ENCODE data around the gene UBE2K.
A peak's percentile ranks its signal among the peaks of the same experiment; 100 is the strongest.
"Not testable (repeated sequence)": the region's sequence is repeated elsewhere in the genome, so short reads cannot be mapped to it uniquely, and the experiment has no call there.

The UBE2K gene

DNA sequence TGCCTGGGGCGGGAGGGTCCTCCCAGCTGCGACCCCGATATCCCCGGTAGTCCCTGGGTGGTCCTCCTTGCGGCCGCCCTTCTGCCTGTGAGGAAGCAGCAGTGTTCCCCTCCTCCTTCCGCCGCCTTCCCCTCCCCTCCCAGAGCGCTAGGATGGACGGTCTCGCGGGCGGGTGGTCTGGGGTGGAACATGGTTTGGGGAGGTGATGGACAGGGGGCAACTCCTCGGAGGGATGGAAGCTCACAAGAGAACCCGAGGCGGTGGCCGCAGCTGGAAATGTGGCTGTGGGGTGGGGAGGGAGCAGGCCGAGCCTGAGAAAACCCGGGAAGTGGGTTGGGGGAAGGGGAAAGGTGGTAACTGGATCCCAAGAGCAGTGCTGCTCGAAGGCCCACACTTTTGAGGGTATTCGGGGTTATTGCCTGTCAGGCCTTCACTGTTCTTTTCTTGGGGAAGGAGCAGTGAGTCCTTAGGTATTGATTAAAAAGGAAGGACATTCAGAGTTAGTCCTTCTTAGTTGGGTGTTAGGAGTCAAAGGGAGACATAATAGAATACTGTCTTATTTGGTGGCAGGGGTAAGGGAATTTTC, 581 bp downstream of the UBE2K start:
- DNase-seq, result peak; percentile 80

DNA sequence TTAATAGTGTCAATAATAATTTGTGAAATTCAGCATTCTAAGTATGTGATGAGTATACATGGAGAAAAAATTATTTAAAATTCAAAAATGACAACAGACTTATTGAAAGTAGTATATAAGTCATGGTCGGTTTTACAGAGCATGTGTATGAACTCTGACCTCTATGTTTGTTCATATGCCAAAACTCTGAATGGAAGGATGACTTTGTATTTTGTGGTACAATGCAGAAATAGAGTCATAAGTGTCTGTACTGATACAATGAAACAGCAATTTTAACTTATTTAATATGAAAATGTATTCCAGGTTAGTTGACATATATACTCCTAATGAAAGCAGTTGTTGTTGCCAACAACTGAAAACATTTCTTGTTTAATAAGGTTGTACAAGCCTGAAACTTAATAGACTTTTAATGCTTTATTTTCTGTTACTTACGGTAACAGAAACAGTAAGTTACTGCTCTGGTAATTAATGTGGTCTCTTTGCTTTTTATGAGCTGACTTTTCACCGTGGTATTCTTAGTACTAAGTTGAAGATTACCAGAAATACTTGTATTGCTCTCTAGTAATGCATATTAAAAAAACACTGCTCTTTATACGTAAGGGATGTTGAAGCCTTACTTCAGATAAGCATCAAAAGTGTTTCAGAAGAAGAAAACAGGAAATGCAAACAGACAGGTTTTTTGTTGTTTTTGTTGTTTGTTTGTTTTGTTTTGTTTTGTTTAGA, 1.9 kb downstream of the UBE2K start:
- no peak for DNase-seq

DNA sequence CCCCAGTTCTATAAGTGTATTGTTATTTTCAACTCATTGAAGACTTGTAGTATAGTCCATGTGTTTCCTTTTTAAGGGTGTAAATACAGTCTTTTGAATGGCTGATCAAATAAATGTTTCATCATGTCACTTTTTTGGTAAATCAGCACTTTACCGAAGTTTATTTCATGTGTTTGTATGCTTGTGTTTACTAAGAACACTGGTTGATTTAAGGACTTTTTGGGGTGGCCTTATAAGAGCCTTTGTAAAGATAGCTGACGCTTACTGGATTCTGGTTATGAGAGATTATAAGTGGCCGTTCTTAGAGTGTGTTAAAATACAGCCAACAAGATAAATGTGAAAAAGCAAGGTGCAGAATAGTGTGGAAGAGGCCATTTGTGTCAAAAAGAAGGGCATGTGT, 2.6 kb downstream of the UBE2K start:
- no peak for DNase-seq

DNA sequence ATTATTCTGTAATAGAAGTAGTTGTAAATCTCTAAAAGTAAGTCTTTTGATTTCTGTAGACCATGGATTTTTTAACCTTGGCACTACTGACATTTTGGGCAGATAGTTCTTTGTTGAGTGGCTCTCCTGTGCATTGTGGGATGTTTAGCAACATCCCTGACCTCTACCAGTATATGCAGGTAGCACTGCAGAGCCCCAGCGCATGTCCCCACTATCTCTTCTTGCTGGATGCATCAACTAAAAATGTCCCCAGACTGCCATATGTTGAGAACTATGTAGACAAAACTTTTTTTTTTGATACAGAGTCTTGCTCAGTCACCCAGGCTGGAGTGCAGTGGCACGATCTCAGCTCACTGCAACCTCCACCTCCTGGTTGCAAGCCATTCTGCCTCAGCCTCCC, 4.8 kb downstream of the UBE2K start:
- no peak for DNase-seq

DNA sequence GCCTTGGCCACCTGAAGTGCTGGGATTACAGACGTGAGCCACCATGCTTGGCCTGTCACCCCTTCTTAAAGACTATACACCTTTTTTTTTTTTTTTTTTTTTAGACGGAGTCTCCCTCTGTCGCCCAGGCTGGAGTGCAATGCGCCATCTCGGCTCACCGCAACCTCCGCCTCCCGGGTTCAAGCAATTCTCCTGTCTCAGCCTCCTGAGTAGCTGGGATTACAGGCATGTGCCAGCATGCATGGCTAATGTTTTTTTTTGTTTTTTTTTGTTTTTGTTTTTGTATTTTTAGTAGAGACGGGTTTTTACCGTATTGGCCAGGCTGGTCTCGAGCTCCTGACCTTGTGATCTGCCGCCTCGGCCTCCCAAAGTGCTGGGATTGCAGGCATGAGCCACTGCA, 6.9 kb downstream of the UBE2K start:
- DNase-seq, result not testable (repeated sequence)

DNA sequence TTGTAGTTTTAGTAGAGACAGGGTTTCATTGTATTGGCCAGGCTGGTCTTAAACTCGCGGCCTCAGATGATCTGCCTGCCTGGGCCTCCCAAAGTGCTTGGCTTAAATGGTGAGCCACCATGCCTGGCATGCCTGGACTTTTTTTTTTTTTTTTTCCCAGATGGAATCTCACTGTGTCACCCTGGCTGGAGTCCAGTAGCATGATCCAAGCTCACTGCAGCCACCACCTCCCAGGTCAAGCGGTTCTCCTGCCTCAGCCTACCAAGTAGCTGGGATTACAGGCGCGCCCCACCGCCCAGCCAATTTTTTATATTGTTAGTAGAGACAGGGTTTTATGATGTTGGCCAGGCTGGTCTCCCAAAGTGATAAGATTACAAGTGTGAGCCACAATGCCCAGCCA, 8.4 kb downstream of the UBE2K start:
- DNase-seq, result no peak

DNA sequence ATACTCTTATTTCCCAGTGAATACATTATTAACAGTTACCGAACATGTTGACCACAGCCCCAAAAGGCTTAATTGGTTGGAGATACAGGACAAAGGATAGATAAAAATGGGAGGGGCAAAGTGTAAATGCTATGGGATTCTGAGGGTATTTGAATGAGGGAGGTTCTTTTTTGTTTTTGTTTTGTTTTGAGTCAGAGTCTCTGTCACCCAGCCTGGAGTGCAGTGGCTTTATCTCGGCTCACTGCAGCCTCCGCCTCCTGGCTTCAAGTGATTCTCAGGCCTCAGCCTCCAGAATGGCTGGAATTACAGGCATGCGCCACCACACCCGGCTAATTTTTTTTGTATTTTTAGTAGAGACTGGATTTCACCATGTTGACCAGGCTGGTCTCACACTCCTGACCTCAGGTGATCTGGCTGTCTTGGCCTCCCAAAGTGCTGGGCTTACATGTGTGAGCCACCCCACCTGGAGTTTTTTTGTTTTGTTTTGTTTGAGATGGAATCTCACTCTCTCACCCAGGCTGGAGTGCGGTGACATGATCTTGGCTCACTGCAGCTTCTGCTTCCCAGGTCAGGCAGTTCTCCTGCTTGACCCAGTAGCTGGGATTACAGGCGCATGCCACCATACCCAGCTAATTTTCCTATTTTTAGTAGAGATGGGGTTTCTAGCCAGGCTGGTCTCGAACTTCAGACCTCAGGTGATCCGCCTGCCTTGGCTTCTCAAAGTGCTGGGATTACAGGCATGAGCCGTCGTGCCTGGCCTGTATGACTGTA, 9.0 kb downstream of the UBE2K start:
- no peak for DNase-seq

DNA sequence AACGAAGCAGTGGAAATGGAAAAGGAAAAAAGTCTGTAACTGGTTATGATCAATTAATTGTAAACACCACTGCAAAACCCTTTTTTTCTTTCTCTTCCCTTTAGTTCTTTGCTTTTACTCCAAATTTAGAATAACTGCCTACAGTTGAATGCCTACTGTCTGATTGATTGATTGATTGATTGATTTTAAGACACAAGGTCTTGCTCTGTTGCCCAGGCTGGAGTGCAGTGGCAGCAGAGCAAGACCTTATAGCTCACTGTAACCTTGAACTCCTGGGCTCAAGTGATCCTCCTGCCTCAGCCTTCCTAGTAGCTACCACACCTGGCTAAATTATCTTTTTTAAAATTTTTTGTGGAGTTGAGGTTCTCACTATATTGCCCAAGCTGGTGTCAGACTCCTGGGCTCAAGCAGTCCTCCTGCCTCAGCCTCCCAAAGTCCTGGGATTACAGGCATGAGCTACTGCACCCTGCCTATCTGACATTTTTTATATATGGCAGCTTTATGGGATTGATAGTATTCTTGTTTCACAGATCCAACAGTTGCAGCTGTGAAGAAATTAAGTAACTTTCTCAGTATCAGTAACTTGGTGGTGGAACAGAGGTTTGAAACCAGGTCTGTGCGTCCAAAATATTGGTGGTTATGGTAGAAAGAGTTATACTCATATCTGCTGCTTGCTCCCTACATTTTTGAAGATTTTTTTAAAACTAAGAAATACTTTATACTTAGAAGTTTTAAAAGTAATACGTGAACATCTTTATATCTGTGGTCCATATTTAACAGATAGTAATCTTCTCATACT, 12.4 kb downstream of the UBE2K start:
- no peak for DNase-seq

DNA sequence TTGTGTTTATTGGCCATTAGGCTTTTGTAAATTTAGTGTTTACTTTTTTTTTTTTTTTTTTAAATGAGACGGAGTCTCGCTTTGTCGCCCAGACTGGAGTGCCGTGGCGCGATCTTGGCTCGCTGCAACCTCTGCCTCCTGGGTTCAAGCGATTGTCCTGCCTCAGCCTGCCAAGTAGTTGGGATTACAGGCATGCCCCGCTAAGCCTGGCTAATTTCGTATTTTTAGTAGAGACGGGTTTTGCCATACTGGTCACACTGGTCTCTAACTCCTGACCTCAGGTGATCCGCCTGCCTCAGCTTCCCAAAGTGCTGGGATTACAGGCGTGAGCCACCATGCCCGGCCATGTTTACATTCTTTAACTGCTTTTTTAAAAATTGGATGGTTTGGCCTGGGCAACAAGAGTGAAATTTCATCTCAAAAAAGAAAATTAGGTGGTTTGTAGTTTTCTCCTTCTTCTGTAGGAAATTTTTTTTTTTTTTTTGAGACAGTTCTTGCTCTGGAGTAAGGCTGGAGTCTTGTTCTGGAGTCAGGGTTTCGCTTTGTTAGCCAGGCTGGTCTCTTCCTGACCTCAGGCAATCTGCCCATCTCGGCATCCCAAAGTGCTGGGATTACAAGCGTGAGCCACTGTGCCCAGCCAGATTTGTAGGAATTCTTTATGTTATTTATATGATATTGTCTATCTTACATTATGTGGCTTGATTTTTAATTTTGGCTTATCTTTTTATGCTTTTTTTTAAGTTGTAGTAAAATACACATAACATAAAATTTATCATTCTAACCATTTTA, 15.1 kb downstream of the UBE2K start:
- DNase-seq, result no peak

DNA sequence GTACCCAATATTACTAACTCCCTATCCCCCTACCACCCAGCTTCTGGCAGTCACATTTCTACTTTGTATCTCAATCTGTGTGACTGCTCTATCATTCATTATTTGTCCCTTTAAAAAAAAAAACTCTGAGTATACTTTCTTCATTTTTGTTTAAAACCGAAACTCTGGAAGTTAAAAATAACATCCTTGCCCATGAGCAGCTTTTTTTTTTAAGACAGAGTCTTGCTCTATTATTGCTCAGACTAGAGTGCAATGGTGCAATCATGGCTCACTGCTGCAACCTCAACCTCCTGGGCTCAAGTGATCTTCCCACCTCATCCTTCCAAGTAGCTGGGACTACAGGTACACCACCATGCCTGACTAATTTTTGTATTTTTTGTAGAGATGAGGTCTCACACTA, 15.8 kb downstream of the UBE2K start:
- DNase-seq, result no peak

DNA sequence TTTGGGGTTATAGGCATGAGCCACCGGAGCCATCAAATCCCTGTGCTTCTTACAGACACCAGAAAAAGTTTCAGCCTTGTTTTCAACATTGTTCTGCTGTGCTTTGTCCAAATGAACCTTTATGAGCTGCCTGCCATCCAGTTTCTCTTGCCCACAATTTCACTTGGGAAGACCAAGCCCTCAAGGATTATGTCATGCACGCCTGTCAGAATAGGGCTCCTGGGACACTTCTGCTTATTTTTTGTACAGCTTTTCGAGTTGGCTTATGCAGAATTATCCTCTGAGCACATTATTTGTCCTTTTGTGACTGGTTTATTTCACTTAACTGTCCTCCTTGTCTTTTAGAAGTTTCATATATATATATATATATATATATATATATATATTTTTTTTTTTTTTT, 16.2 kb downstream of the UBE2K start:
- no peak for DNase-seq

DNA sequence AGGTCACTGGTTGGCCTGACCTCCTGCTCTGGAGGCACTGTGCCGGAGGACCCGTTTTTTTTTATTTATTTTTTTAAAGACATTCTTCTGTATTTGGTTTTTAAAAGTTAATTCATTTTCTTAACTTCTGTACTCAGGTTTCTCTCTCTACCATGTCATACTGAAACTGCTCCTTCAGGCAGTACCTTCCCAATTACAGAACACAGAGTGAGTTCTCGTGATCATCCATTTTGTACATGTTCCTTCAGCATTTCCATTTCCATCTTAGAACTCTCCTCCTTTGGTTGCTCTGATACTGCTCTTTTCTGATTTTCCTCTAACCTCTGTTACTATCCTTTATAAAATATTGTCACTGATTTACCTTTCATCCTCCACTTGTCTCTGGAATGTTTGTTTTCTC, 17.9 kb downstream of the UBE2K start:
- no peak for DNase-seq

DNA sequence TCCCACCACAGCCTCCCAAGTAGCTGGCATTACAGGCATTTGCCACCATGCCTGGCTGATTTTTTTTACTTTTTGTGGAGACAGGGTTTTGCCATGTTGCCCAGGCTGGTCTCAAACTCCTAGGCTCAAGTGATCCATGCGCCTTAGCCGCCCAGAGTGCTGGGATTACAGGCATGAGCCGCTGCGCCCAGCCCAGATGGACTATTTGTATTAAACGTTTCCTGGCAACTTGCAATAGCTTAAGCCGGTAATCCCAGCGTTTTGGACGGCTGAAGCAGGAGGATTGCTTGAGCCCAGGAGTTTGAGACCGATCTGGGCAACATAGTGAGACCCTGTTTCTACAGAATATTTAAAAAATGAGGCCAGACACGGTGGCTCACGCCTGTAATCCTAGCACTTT, 18.4 kb downstream of the UBE2K start:
- DNase-seq, result no peak

DNA sequence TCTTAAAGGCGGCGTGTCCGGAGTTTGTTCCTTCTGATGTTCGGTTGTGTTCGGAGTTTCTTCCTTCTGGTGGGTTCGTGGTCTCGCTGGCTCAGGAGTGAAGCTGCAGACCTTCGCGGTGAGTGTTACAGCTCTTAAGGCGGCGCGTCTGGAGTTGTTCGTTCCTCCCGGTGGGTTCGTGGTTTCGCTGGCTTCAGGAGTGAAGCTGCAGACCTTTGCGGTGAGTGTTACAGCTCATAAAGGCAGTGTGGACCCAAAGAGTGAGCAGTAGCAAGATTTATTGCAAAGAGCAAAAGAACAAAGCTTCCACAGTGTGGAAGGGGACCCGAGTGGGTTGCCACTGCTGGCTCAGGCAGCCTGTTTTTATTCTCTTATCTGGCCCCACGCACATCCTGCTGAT, 19.8 kb downstream of the UBE2K start:
- DNase-seq, result not testable (repeated sequence)

DNA sequence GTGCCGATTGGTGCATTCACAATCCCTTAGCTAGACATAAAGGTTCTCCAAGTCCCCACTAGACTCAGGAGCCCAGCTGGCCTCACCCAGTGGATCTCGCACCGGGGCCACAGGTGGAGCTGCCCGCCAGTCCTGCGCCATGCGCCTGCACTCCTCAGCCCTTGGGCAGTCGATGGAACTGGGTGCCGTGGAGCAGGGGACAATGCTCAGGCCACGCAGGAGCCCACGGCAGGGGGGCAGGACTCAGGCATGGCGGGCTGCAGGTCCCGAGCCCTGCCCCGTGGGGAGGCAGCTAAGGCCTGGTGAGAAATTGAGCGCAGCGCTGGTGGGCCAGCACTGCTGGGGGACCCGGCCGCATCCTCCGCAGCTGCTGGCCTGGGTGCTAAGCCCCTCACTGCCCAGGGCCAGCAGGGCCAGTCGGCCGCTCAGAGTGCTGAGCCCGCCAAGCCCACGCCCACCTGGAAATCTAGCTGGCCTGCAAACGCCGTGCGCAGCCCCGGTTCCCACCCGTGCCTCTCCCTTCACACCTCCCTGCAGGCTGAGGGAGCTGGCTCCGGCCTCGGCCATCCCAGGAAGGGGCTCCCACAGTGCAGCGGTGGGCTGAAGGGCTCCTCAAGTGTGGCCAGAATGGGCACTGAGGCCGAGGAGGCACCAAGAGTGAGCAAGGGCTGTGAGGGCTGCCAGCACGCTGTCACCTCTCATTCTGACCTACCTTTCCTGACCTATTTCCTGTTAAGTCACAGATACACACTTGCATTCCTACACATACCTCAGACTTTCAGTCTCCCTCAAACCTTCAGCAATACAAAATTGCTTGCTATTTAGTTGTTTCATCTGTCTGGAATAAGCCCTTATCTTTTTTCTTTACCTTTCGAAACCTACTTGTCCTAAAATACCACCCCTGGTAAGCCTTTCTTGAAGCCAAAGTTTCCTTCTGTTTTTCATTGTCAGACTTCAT, 20.7 kb downstream of the UBE2K start:
- DNase-seq, result no peak

DNA sequence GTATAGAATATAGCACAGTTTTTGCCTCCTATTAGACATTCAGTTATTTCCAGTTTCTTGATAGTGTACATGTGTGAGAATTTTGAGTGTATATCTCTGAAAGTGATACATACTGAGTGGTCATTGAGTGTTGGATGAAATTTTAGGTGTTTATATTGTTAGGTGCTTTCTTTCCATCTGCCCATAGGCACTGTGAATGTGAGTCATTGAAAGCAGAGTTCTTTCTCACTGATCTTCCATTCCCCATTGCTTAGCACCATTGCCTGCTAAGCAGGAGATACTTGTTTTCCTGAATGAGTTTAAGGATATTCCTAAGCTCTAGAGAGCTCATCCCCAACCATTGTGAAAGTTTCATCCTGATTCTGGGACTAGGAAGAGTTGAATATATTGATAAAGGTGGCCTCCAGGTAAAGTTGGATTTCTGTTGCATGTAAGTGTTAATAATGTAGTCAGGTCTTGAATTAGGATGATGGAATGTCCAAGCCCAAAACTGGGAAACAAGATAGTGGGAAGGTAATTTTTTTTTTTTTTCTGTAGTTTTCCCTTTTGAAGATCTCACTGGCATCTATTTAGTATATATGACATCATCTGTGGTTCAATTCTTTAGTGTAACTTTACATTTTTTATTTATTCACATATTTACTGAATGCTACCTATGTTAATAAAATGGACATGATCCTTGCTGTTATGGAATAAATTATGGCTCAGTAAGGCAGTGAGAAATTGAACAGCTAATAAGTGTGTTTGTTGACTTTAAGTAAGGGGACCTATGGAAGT, 22.1 kb downstream of the UBE2K start:
- no peak for DNase-seq

DNA sequence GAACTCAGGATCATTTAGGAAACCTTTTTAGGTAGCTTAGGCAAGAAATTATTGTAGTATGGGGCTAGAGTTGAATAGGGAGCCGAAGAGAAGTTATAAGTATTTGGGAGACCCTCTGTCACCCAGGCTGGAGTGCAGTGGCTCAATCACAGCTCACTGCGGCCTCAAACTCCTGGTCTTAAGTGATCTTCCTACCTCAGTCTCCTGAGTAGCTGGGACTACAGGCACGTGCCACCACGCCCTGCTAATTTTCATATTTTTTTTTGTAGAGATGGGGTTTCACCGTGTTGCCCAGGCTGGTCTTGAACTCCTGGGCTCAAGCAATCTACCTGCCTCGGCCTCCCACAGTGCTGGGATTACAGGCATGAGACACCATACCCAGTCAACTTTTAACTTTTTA, 23.3 kb downstream of the UBE2K start:
- DNase-seq, result not testable (repeated sequence)

DNA sequence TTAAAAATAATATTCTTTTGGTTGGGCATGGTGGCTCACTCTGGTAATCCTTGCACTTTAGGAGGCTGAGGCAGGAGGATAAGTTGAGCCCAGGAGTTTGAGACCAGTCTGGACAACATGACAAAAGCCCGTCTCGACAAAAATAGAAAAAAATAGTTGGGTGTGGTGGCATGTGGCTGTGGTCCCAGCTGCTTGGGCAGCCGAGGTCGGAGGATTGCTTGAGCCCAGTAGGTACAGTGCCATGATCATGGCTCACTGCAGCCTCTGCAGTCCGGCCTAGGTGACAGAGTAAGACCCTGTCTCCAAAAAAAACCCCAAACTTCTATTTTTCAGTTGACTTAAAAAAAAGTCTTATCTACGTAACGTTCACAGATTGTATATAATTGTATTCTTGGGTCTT, 23.9 kb downstream of the UBE2K start:
- no peak for DNase-seq

DNA sequence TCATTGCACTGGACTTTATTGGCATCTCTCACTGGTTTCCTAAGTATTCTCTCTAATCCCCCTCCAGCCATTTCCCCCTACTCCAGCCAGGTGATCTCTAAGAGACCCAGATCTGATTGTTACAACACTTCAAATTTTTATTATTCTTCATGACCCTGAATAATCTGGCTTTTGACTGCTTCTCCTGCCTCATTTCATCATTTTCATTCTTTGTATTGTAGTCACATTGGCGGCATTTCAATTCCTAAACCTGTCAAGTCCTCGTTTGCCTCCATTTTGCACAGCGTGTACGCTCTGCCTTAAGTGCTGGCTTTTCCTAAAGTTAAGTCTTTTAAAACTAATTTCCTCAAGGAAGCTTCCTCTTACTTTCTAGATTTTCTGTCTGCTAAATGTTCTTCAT, 31.6 kb downstream of the UBE2K start:
- no peak for DNase-seq

DNA sequence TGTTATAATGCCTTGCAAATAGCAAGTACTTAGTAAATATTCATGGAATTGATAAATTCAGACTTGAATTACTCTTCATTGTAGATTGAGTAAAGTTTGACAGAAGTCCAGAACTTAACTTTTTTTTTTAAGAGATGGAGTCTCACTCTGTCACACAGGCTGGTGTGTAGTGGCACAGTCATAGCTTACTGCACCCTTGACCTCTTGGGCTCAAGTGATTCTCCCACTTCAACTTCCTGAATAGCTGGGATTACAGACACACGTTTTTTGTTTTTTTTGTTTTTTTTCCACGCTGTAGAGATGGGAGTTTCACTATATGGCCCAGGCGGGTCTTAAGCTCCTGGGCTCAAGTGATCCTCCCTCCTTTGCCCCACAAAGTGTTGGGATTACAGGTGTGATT, 32.1 kb downstream of the UBE2K start:
- DNase-seq, result no peak

DNA sequence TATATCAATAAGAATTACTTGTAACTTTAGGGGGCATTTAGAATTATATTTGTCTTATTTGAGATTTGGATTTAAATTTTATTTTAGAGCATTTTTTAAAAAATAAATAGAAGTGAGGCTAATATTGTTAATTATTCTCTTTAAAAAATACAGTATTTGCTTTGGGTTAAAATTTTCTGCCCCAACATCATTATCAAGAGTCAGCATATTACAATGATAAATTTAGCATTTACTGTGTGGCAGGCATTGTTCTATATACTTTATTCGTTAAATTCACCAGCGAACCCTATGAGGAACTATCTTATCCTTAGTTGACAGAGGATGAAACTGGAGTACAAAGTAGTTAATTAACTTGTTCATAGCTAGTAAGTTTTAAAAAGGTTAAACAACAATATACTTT, 34.0 kb downstream of the UBE2K start:
- DNase-seq, result no peak
